Measurements from ENCODE around the gene NUP93.
"Not testable (repeated sequence)": the region's sequence is repeated elsewhere in the genome, so short reads cannot be mapped to it uniquely, and the experiment has no call there.

The NUP93 gene

DNA sequence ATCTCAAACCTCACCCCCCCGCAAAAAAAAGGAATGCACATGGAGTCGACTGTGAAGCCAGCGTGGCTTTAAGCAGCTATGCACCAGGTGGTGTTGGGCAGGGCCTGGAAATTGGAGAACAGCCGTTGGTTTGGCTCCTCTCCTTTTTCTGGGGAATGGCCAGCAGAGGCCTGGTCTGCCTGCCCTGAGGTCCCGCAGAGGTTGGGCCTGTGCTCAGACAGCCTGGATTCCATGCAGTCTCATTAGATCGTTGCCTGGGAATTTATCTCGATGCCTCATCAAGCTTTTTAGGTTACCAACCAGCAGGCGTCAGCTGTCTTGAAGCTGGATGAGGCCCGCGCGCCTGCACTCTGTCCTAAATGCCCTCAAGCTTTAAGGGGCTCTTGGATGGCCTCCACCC, 144.9 kb downstream of the NUP93 start:
- no peak for DNase-seq

DNA sequence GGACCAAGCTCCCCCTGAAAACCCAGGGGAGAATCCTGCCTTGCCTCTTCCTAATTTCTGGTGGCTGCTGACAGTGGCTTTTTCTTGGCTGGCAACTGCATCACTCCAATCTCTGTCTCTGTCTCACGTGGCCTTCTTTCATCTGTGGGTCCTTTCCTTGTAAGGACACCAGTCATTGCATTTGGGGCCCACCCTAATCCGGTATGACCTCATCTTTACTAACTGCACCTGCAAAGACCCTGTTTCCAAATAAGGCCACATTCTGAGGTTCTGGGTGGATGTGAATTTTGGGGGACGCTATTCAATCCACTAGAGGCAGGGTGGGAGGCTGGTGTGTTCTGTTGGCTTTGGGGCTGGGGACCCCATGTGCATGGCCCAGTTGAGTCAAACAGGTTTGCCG, 146.1 kb downstream of the NUP93 start:
- no peak for DNase-seq

- no peak for DNase-seq
Measured at GRCh38 chr16:56877486-56878182, 147.7 kb downstream of the NUP93 start.

GRCh38 chr16:56878282-56878854, 148.4 kb downstream of the NUP93 start:
- no peak for DNase-seq

GRCh38 chr16:56879276-56879675, 149.3 kb downstream of the NUP93 start:
- no peak for DNase-seq

DNA sequence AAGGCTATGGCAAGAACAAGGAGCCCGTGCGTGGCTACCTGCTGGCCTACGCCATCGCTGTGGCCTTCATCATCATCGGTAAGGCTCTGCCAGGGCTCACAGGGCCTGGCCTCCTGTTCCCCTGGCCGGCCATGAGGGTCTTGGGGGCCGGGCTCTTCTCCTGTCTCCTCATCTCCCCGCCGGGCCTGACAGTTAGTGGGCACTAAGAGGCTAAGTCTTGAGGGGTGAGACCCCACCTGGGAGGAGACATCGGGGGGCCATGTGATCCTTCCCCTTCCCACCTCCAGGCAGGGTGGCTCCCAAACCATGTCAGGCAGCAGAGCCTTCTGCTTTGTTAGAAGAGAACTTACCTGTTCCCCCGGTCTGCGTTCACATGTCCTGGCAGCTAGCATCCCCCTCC, 150.2 kb downstream of the NUP93 start:
- no peak for DNase-seq

- DNase-seq: no peak
Measured at GRCh38 chr16:56880685-56881084, 150.8 kb downstream of the NUP93 start.

DNA sequence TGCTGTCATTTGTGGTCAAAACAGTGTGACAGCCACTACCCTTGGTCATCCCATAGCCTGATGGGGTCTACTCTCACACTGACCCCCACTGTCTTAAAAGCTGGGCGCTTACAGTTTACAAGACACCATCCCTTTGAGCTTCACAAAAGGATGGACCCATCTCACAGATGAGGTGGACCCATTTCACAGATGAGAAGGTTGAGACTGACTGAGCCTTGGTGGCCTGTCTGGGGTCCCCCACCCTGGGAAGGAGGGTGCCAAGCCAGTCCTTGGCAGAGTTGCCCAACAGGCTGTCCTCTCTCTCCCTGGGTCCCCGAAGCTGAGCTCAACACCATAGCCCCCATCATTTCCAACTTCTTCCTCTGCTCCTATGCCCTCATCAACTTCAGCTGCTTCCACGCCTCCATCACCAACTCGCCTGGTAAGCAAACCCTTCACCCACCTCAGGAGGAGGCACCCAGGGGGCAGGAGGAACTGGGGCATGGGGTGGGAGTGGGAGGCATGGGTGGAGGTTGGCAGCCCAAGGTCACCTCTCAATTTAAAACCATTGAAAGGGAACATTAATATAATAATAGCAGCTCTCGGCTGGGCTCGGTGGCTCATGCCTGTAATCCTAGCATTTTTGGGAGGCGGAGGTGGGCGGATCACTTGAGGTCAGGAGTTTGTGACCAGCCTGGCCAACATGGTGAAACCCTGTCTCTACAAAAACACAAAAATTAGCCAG, 152.3 kb downstream of the NUP93 start:
- DNase-seq: no peak

DNA sequence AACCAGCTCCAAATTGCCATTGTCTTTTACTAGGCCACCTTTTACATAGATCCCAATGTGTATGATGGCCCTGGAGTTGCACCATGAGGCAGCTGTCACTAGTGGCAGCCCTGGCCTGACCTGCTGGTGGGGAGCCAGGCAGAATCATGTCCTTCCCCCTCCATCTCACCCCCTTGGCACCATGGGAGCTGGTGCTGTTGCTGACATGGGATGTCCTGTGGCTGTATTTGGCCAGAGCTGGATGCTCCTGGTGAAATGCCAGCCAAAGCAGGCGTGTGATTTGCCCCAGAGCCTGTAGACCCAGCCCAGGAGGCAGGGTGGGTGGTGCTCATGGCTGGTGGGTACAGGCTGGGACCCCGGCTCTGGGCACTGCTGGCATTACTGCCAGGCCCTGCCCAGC, 153.7 kb downstream of the NUP93 start:
- DNase-seq: no peak

DNA sequence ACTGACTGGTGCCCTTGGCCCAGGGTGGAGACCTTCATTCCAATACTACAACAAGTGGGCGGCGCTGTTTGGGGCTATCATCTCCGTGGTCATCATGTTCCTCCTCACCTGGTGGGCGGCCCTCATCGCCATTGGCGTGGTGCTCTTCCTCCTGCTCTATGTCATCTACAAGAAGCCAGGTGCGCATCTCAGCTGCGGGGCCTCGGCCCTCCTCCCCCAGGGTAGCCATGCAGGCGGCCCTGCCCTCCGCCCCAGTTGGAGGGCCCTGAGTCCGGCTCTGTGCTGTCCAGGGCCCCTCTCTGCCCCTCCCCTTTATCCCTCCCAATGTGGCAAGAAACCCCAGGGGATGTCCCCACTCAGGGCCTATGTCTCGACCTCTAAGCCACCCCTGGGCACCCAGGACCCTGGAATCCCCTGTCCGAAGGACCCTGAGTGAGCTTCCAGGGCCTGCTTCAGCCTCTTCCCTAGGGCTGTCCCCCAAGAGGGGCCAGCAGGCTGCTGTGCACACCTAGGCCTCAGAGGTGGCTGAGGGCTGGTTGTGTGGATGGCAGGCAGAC, 154.2 kb downstream of the NUP93 start:
- no peak for DNase-seq

- not testable (repeated sequence) for DNase-seq
Measured at GRCh38 chr16:56884929-56885328, 155.0 kb downstream of the NUP93 start.

- DNase-seq: no peak
Measured at GRCh38 chr16:56885446-56886162, 155.7 kb downstream of the NUP93 start.

GRCh38 chr16:56886296-56886695, 156.4 kb downstream of the NUP93 start:
- DNase-seq: no peak

GRCh38 chr16:56886826-56887225, 156.9 kb downstream of the NUP93 start:
- DNase-seq: no peak

DNA sequence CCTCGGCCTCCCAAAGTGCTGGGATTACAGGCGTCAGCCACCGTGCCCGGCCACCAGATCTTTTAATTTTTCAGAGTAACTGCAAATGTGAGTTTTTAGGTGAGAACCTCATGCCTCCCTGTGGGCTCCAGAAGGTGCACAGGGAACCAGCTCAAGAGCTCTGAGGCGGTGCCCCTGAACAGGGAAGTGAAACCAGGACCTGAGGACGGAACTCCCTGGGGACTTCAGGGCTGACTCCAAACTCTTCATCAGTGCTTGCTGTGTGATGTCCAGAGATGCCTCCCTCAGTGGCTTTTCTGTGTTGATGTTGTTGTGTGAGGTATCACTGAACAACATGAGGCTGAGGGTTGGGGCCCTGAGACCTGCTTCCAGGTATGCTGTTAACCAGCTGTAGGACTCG, 158.9 kb downstream of the NUP93 start:
- DNase-seq: no peak

- DNase-seq: peak in 1 of 2 experiments; percentile 1
Measured at GRCh38 chr16:56889206-56889605, 159.3 kb downstream of the NUP93 start.

- no peak for DNase-seq
Measured at GRCh38 chr16:56891685-56892084, 161.8 kb downstream of the NUP93 start.

- no peak for DNase-seq
Measured at GRCh38 chr16:56892705-56893104, 162.8 kb downstream of the NUP93 start.

DNA sequence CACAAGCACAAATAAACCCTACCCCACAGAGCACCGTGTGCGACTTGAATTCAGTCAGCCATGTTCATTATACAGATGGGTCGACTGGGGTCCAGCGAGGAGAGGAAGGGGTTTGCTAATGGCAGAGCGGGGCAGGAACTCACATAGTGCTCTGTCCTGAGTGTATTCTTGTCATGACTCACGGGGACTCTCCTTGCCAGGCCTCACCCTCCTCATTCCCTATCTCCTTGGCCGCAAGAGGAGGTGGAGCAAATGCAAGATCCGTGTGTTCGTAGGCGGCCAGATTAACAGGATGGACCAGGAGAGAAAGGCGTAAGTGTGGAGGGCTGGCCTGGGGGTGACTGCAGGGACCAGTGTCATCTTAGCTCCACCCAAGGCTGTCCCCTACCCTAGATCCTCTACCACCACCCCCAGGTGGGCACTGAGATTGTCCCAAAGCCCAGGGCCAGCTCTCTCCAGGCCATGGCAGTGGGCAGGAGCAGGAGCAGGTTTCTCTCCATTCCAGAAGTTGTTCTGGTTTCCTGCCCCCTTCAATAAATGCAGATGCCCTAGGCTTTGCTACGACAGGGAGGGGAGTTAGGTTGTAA, 164.5 kb downstream of the NUP93 start:
- DNase-seq: no peak

GRCh38 chr16:56895813-56896212, 165.9 kb downstream of the NUP93 start:
- DNase-seq: no peak

- DNase-seq: no peak
Measured at GRCh38 chr16:56896244-56896643, 166.3 kb downstream of the NUP93 start.

- DNase-seq: no peak
Measured at GRCh38 chr16:56897026-56897799, 167.3 kb downstream of the NUP93 start.
